MCF 10A (cell line): ENCODE measurements around the gene CHN1. TPM values are rescaled to one million over a fixed set of nuclear protein-coding genes. Genes with fewer than 3 reads are reported as not detected.

Experiments used
- BruUV-seq: library from RNA; stranded (reverse); fragments of 400-500 nt; replicated peaks from 2 replicates; lab custom pipeline; 2021; lab: Mats Ljungman, UMichigan
- CTCF ChIA-PET: fragments of 300-600 bp; sonication (Branson Sonifier 250); formaldehyde crosslinking; extraction: SDS; loops from one replicate; lab custom pipeline; 2021; ENCODE audit warnings: antibody characterized with exemption, inconsistent platforms; lab: Yijun Ruan, JAX
- POLR2A ChIA-PET: fragments of 300-600, 350-650 bp; sonication (Branson Sonifier 250); formaldehyde crosslinking; extraction: SDS; loops from one replicate; lab custom pipeline; 2020; ENCODE audit warnings: antibody characterized with exemption, inconsistent platforms; lab: Yijun Ruan, JAX
- DNase-seq: peaks from one replicate; pipeline ENCODE4 v3.0.0-alpha.2; 2018; ENCODE audit not compliant: unreplicated experiment
- H3K27ac Mint-ChIP-seq: one replicate; pipeline ENCODE4 v1.8.0; 2022; ENCODE audit warnings: mild to moderate bottlenecking, low read depth, mixed read lengths; ENCODE audit not compliant: unreplicated experiment
- H3K27me3 Mint-ChIP-seq: one replicate; pipeline ENCODE4 v1.8.0; 2022; ENCODE audit warnings: mixed read lengths; ENCODE audit not compliant: insufficient read depth, unreplicated experiment
- H3K36me3 Mint-ChIP-seq: one replicate; pipeline ENCODE4 v1.8.0; 2022; ENCODE audit warnings: mild to moderate bottlenecking, moderate library complexity, mixed read lengths; ENCODE audit not compliant: insufficient read depth, unreplicated experiment
- H3K4me1 Mint-ChIP-seq: one replicate; pipeline ENCODE4 v1.8.0; 2022; ENCODE audit warnings: mixed read lengths; ENCODE audit not compliant: insufficient read depth, unreplicated experiment
- H3K4me3 Mint-ChIP-seq: one replicate; pipeline ENCODE4 v1.8.0; 2022; ENCODE audit warnings: mild to moderate bottlenecking, moderate library complexity, mixed read lengths; ENCODE audit not compliant: unreplicated experiment
- H3K9me3 Mint-ChIP-seq: one replicate; pipeline ENCODE4 v1.8.0; 2022; ENCODE audit warnings: mixed read lengths; ENCODE audit not compliant: unreplicated experiment
- CTCF ChIP-seq: fragments of 200-600 bp; IDR thresholded peaks from one replicate; pipeline ENCODE4 v1.8.0; 2022; ENCODE audit warnings: antibody characterized with exemption, mild to moderate bottlenecking; ENCODE audit not compliant: unreplicated experiment
- intact Hi-C: fragments of 100-400 bp; cut with micrococcal nuclease; formaldehyde crosslinking; loops from 2 replicates; pipeline ENCODE4 v1.14.1; 2022
- total RNA-seq: library from RNA; stranded (reverse); gene quantifications from 2 replicates; pipeline ENCODE4 v1.2.3, GENCODE V29; 2022

Gene CHN1
- total RNA-seq, 1 experiment from 2014 or later = 6.0 TPM

GRCh38 chr2:174826051-174826450 is 179.1 kb downstream of the CHN1 start:
- peaks cover 20% of the 10 kb centered on the region for H3K4me1 Mint-ChIP-seq
- H3K27me3 Mint-ChIP-seq = no peaks in the 10 kb centered on the region
- peaks cover 6% of the 10 kb centered on the region for H3K36me3 Mint-ChIP-seq
- POLR2A ChIA-PET = interaction anchor here (0.7 to 3.5 kb wide), 3 partner anchors 10 to 53 kb away, joined by 3 to 16 read pairs (median 3); no protein-coding TSS in a partner anchor
- intact Hi-C loops = no loop called here
- no TSS peak for BruUV-seq
- no peak overlapping the region for H3K27ac Mint-ChIP-seq
- H3K9me3 Mint-ChIP-seq = no peaks in the 10 kb centered on the region
- no peak for TF ChIP-seq CTCF
- no peak for DNase-seq
- CTCF ChIA-PET = interaction anchor here (1.6 to 2.6 kb wide), 2 partner anchors 54 kb away, joined by 7 to 11 read pairs; no protein-coding TSS in a partner anchor
- no peak overlapping the region for H3K4me3 Mint-ChIP-seq

- H3K27ac Mint-ChIP-seq = no peak overlapping the region
- CTCF ChIA-PET = interaction anchor here (0.6 to 2.6 kb wide), 4 partner anchors 11 to 170 kb away, joined by 3 to 11 read pairs (median 4); no protein-coding TSS in a partner anchor
- BruUV-seq = no TSS peak
- H3K27me3 Mint-ChIP-seq = no peaks in the 10 kb centered on the region
- no peaks in the 10 kb centered on the region for H3K9me3 Mint-ChIP-seq
- intact Hi-C loops = no loop called here
- POLR2A ChIA-PET = interaction anchor here (1.6 to 3.5 kb wide), 2 partner anchors 12 to 22 kb away, joined by 4 to 16 read pairs; no protein-coding TSS in a partner anchor
- H3K4me3 Mint-ChIP-seq = no peak overlapping the region
- no peak for TF ChIP-seq CTCF
- H3K4me1 Mint-ChIP-seq = peaks cover 20% of the 10 kb centered on the region
- peaks cover 6% of the 10 kb centered on the region for H3K36me3 Mint-ChIP-seq
- DNase-seq = no peak
These were observed 181.1 kb downstream of the CHN1 start for GRCh38 chr2:174824068-174824467.

- no TSS peak for BruUV-seq
- intact Hi-C loops = no loop called here
- Mint-ChIP-seq H3K4me1 (peaks cover 8% of the 10 kb centered on the region), H3K27me3 (no peaks in the 10 kb centered on the region), H3K27ac (no peak overlapping the region), H3K36me3 (peaks cover 6% of the 10 kb centered on the region), H3K4me3 (no peak overlapping the region), H3K9me3 (no peaks in the 10 kb centered on the region)
- TF ChIP-seq CTCF = no peak
- DNase-seq = no peak
- POLR2A ChIA-PET = interaction anchor here (0.9 to 1.4 kb wide), 2 partner anchors 10 to 14 kb away, joined by 3 to 4 read pairs; no protein-coding TSS in a partner anchor
- CTCF ChIA-PET = no interaction called here
These were observed 183.6 kb downstream of the CHN1 start for GRCh38 chr2:174821628-174822027.

DNA sequence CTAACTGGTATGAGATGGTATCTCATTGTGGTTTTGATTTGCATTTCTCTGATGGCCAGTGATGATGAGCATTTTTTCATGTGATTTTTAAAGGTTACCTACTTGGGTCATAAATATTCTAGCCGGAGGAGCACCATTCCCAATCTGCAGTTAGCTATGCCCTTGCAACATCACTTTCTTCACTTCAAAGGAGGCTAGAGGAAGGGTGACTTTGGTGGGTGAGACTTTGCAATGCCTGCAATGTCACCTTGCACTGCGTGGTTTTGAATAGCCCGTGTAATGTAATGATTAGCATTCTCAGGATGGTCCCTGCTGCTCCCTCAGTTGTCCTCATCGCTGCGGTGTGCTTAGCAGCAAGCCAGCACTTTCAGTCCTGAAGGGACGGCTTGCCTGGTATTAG is 184.8 kb downstream of the CHN1 start:
- POLR2A ChIA-PET = no interaction called here
- no peak for DNase-seq
- Mint-ChIP-seq H3K27ac (no peak overlapping the region), H3K36me3 (peaks cover 6% of the 10 kb centered on the region), H3K4me3 (no peak overlapping the region), H3K4me1 (peaks cover 7% of the 10 kb centered on the region), H3K27me3 (no peaks in the 10 kb centered on the region), H3K9me3 (no peaks in the 10 kb centered on the region)
- intact Hi-C loops = no loop called here
- TF ChIP-seq CTCF = no peak
- BruUV-seq = no TSS peak
- CTCF ChIA-PET = interaction anchor here (1.1 kb wide), 1 partner anchor 45 kb away, joined by 3 read pairs; no protein-coding TSS in a partner anchor
